PC-9 (cell line): ENCODE data around the gene ZKSCAN8.
A peak's percentile ranks its signal among the peaks of the same experiment; 100 is the strongest.

Experiments
- EZH2 ChIP-seq: fragments of 200-600 bp; sonication (generic); IDR thresholded peaks from 2 replicates; pipeline ENCODE4 v1.8.0; 2017; ENCODE audit warnings: antibody characterized with exemption, low read depth
- TF ChIP-seq, protein P1 (sequence below): fragments of 200-600 bp; sonication (generic); conservative IDR thresholded peaks from 2 replicates; pipeline ENCODE4 v1.6.1; 2017; ENCODE audit warnings: mixed run types, antibody characterized with exemption, mild to moderate bottlenecking, moderate library complexity

DNA sequence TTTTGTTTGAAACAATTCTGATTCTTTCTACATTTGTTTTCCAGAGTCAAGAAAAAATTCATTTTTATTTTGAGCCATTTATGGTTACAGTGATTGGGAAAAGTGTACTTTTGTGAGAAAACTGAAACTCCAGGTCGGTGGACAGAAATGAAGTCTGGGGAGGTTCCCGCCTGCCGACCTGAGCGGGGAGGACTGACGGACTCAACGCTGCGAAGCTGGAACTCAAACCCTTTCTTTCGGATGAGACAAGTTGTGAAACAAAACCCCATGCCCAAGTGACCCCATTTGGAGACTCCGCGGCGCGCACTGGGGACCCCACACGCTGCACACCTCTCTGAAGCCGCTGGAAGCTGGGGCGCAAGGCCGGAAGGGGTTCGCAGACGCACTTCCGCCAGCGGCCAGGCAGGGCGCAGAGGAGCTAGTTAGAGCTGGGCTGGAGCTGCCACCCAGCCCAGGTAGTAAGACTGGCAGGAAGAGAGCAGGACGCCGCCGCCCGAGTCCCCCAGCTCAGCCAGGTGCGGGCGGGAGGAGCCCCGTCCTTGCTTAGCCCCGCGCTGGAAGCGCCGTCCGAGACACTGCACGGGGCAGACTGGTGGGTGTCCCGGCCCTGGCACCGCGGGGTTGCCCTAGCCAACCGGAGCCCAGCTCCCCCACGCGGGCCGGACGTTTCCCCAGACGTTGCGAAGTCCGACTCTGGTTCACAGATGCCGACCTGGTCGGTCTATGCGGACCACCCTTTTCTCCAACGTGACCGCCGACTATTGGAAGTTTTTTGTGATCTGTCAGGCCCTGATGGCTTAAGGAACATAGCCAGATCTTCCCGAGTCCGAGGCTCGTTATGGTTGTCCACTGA, 37.1 kb upstream of the ZKSCAN8 start:
- TF ChIP-seq, protein P1, sequence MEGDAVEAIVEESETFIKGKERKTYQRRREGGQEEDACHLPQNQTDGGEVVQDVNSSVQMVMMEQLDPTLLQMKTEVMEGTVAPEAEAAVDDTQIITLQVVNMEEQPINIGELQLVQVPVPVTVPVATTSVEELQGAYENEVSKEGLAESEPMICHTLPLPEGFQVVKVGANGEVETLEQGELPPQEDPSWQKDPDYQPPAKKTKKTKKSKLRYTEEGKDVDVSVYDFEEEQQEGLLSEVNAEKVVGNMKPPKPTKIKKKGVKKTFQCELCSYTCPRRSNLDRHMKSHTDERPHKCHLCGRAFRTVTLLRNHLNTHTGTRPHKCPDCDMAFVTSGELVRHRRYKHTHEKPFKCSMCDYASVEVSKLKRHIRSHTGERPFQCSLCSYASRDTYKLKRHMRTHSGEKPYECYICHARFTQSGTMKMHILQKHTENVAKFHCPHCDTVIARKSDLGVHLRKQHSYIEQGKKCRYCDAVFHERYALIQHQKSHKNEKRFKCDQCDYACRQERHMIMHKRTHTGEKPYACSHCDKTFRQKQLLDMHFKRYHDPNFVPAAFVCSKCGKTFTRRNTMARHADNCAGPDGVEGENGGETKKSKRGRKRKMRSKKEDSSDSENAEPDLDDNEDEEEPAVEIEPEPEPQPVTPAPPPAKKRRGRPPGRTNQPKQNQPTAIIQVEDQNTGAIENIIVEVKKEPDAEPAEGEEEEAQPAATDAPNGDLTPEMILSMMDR = peak; percentile 74
- TF ChIP-seq EZH2 = no peak
